Endothelial cell of umbilical vein (primary cell): ENCODE data around the gene MBOAT2. TPM values are rescaled to one million over a fixed set of nuclear protein-coding genes. Genes with fewer than 3 reads are reported as not detected.

ENCODE experiments used
- Bru-seq: library from RNA; stranded (reverse); fragments of 400-500 nt; gene quantifications from one replicate; lab custom pipeline; 2021; lab: Mats Ljungman, UMichigan
- BruChase-seq, 2 experiments: library from RNA; stranded (reverse); fragments of 400-500 nt; gene quantifications; one replicate each; lab custom pipeline; 2021; lab: Mats Ljungman, UMichigan
- BruUV-seq: library from RNA; stranded (reverse); fragments of 400-500 nt; replicated peaks from 2 replicates; lab custom pipeline; 2021; lab: Mats Ljungman, UMichigan
- CTCF ChIA-PET: fragments of 300-600, 350-600 bp; sonication (Branson Sonifier 250); formaldehyde crosslinking; loops from one replicate; lab custom pipeline; 2021; ENCODE audit warnings: antibody characterized with exemption, inconsistent platforms; lab: Charles Lee
- POLR2A ChIA-PET: fragments of 300-600, 350-600 bp; sonication (Branson Sonifier 250); formaldehyde crosslinking; loops from one replicate; lab custom pipeline; 2021; ENCODE audit warnings: antibody characterized with exemption, inconsistent platforms; lab: Charles Lee
- DNase-seq: peaks from one replicate; pipeline ENCODE4 v3.0.0-alpha.2; 2011; ENCODE audit warnings: low read depth, low spot score
- FAIRE-seq: peaks from 2 replicates; lab custom pipeline; 2011; peaks lifted over from hg19 to GRCh38; lab: Jason Lieb, UNC
- H2AFZ ChIP-seq: 2 replicates; pipeline ENCODE4 v1.6.0; 2012; ENCODE audit warnings: low read depth, low read length, control low read depth, inconsistent platforms
- H3K27ac ChIP-seq: 2 replicates; pipeline ENCODE4 v1.5.1; 2011; ENCODE audit warnings: low read depth, mild to moderate bottlenecking, control low read depth, low read length, moderate library complexity; ENCODE audit not compliant: insufficient read depth
- H3K27me3 ChIP-seq, 2 experiments: 2 replicates each; pipeline versions ENCODE4 v1.6.0 to v1.6.1; 2011; ENCODE audit warnings: low read length in 2 of 2, mixed read lengths in 1 of 2; ENCODE audit not compliant: control insufficient read depth in 2 of 2, insufficient read depth in 2 of 2
- H3K36me3 ChIP-seq, 2 experiments: 2 replicates in 1 of 2; 3 replicates in 1 of 2; pipeline ENCODE4 v1.5.1; 2011; ENCODE audit warnings: low read length in 2 of 2, mild to moderate bottlenecking in 1 of 2, moderate library complexity in 1 of 2; ENCODE audit not compliant: control insufficient read depth in 2 of 2, insufficient read depth in 2 of 2; ENCODE audit errors: extremely low read depth in 1 of 2
- H3K4me1 ChIP-seq: 3 replicates; pipeline ENCODE4 v1.5.1; 2011; ENCODE audit warnings: mild to moderate bottlenecking, low read length; ENCODE audit not compliant: control insufficient read depth, insufficient read depth; ENCODE audit errors: extremely low read depth
- H3K4me2 ChIP-seq: 2 replicates; pipeline ENCODE4 v1.6.1; 2011; ENCODE audit warnings: low read length, control low read depth, mixed read lengths; ENCODE audit not compliant: insufficient read depth
- H3K4me3 ChIP-seq, 3 experiments: fragments of 200-600 bp in 1 of 3; sonication (generic), shearing (Covaris generic) in 1 of 3; replicated peaks in 1 of 3; 2 replicates each; pipeline ENCODE4 v1.5.1; 2011 to 2016; ENCODE audit warnings: control low read depth in 3 of 3, low read length in 3 of 3, mild to moderate bottlenecking in 2 of 3, inconsistent platforms in 1 of 3, low read depth in 1 of 3, moderate library complexity in 1 of 3; ENCODE audit not compliant: insufficient read depth in 1 of 3
- H3K79me2 ChIP-seq: 2 replicates; pipeline ENCODE4 v1.6.0; 2012; ENCODE audit warnings: low read length, inconsistent platforms; ENCODE audit not compliant: control insufficient read depth, insufficient read depth
- H3K9ac ChIP-seq: replicated peaks from 2 replicates; pipeline ENCODE3; 2011; ENCODE audit warnings: low read length, control low read depth; ENCODE audit not compliant: insufficient read depth; ENCODE audit errors: extremely low read depth
- H3K9me1 ChIP-seq: replicated peaks from 3 replicates; pipeline ENCODE4 v1.6.0; 2011; ENCODE audit warnings: mild to moderate bottlenecking, low read length; ENCODE audit not compliant: control insufficient read depth, insufficient read depth; ENCODE audit errors: extremely low read depth
- H3K9me3 ChIP-seq: replicated peaks from 2 replicates; pipeline ENCODE4 v1.5.1; 2012; ENCODE audit warnings: low read length, inconsistent platforms; ENCODE audit not compliant: control insufficient read depth, insufficient read depth
- H4K20me1 ChIP-seq: replicated peaks from 2 replicates; pipeline ENCODE3; 2011; ENCODE audit warnings: mild to moderate bottlenecking, low read length; ENCODE audit not compliant: control insufficient read depth, insufficient read depth; ENCODE audit errors: extremely low read depth
- GATA2 ChIP-seq: IDR thresholded peaks from 2 replicates; pipeline ENCODE4 v1.7.0; 2011; ENCODE audit warnings: low read depth, mild to moderate bottlenecking, moderate library complexity, mixed read lengths, low read length; ENCODE audit not compliant: insufficient read length, insufficient read depth
- JUN ChIP-seq: IDR thresholded peaks from 2 replicates; pipeline ENCODE4 v1.6.1; 2011; ENCODE audit warnings: borderline replicate concordance, low read depth; ENCODE audit not compliant: insufficient read length, insufficient read depth
- POLR2A ChIP-seq: IDR thresholded peaks from 2 replicates; pipeline ENCODE4 v1.6.1; 2012; ENCODE audit warnings: low read depth, mild to moderate bottlenecking, control low read depth, low read length
- POLR2AphosphoS5 ChIP-seq: IDR thresholded peaks from 2 replicates; pipeline ENCODE4 v1.6.1; 2012; ENCODE audit warnings: low read depth, mild to moderate bottlenecking, control low read depth, low read length, moderate library complexity; ENCODE audit not compliant: insufficient read depth
- dilution Hi-C: fragments of 300-500 bp; cut with MboI; formaldehyde crosslinking; loops from one replicate; pipeline ENCODE4 v1.15.0; 2019; ENCODE audit warnings: low sequenced_read_pairs; ENCODE audit not compliant: extremely low pct_ligation_motif_present
- intact Hi-C: fragments of 100-400 bp; cut with micrococcal nuclease; formaldehyde crosslinking; loops from one replicate; pipeline ENCODE4 v1.10.0; 2022
- long read RNA-seq: library from polyadenylated mRNA; stranded (forward); transcript quantifications from one replicate; pipeline ENCODE4 v2.0.0, GENCODE V29; 2021
- polyA minus RNA-seq, 3 experiments: library from RNA; depleted of rRNA, polyadenylated mRNA; stranded (reverse); fragments of >200 nt; gene quantifications; 1 replicate in 1 of 3; 2 replicates in 2 of 3; pipeline ENCODE4 v1.2.3, GENCODE V29; 2011
- polyA plus RNA-seq, 4 experiments: library from polyadenylated mRNA; depleted of rRNA in 3 of 4; stranded (reverse) in 3 of 4; unstranded in 1 of 4; fragments of >200 nt; gene quantifications; 2 replicates each; pipeline versions ENCODE4 v1.2.1 to v1.2.3, GENCODE V29; 2011 to 2012; ENCODE audit warnings: missing spikeins in 1 of 4
- total RNA-seq: library from RNA; stranded (reverse); gene quantifications from 2 replicates; pipeline ENCODE4 v1.2.3, GENCODE V29; 2021

The MBOAT2 gene
- total RNA-seq (17.9 and 22.1 TPM in 2 replicates), polyA plus RNA-seq (8.9 and 10.9 TPM in 2 replicates), polyA minus RNA-seq (21.0 and 23.5 TPM in 2 replicates), Bru-seq, nascent RNA (percentile 61 among the genes with signal in this experiment), BruChase-seq, experiment 1, labeled RNA remaining after a 6-hour chase (percentile 53 among the genes with signal in this experiment), BruChase-seq, experiment 2, labeled RNA remaining after a 2-hour chase (percentile 60 among the genes with signal in this experiment)
- 6.1 and 7.7 TPM in 2 replicates for polyA plus RNA-seq (2011; cell fraction: cytosol; rRNA removed)
- polyA plus RNA-seq (2011; cell fraction: nucleus; rRNA removed): 54.3 and 59.3 TPM in 2 replicates
- polyA plus RNA-seq (2012): 17.5 and 18.1 TPM in 2 replicates
- polyA minus RNA-seq (2011; cell fraction: cytosol; rRNA and poly(A)+ RNA removed): 3.6 TPM
- polyA minus RNA-seq (2011; cell fraction: nucleus; rRNA and poly(A)+ RNA removed): 23.5 and 31.4 TPM in 2 replicates
- long read RNA-seq, full-length matches to known transcripts: 11 of 24 reads
- long read RNA-seq, partial matches to known transcripts: 0 of 24 reads
- long read RNA-seq, other reads (novel, unspliced or antisense): 13 of 24 reads

- Histone ChIP-seq H3K4me3 (peak within 1 kb of the TSS; percentile 60 to 71 (median 70)), H3K9me3 (no peaks in the 10 kb centered on the region), H2AFZ (peak within 1 kb of the TSS; percentile 89), H3K27me3 (no peaks in the 10 kb centered on the region), H4K20me1 (no peaks in the 10 kb centered on the region), H3K27ac (peak within 1 kb of the TSS; percentile 88), H3K9ac (peak within 1 kb of the TSS; percentile 91), H3K4me1 (peaks cover 11% of the 10 kb centered on the region), H3K36me3 (no peaks in the 10 kb centered on the region), H3K4me2 (peak within 1 kb of the TSS; percentile 87), H3K9me1 (no peaks in the 10 kb centered on the region), H3K79me2 (no peaks in the 10 kb centered on the region)
- intact Hi-C loops (loop anchor here (2.0 to 5.0 kb wide), 3 partner anchors 104 to 323 kb away; no protein-coding TSS in a partner anchor), dilution Hi-C loops (no loop called here)
- BruUV-seq: no TSS peak
- no peak for FAIRE-seq
- peak; percentile 86 for DNase-seq
- ChIA-PET CTCF (interaction anchor here (2.1 kb wide), 1 partner anchor 20 kb away, joined by 8 read pairs; no protein-coding TSS in a partner anchor), POLR2A (no interaction called here)
- TF ChIP-seq POLR2AphosphoS5: peak; percentile 92
- TF ChIP-seq POLR2A: peak; percentile 88
- TF ChIP-seq GATA2: no peak
- no peak for TF ChIP-seq JUN
These were observed at the start of gene MBOAT2 for GRCh38 chr2:9003616-9004337. MBOAT2 (minus strand) TSS chr2:9003684; CDS start chr2:9003614, 70 bp downstream.
